ENCODE results near the gene CHSY1. TPM values are rescaled to one million over a fixed set of nuclear protein-coding genes. Genes with fewer than 3 reads are reported as not detected.
"Not testable (repeated sequence)": the region's sequence is repeated elsewhere in the genome, so short reads cannot be mapped to it uniquely, and the experiment has no call there.

The CHSY1 gene
- total RNA-seq, 1 donor from 2014 or later: 47.0 TPM

- DNase-seq (ENCODE audit: low spot score): peak; percentile 24
Observed at GRCh38 chr15:101244889-101245668, 6.8 kb downstream of the CHSY1 start.

- no peak for DNase-seq (ENCODE audit: low spot score)
Observed at GRCh38 chr15:101244036-101244781, 7.6 kb downstream of the CHSY1 start.

GRCh38 chr15:101243420-101243819, 8.4 kb downstream of the CHSY1 start:
- DNase-seq (ENCODE audit: low spot score): peak; percentile 27

GRCh38 chr15:101242999-101243336, 8.9 kb downstream of the CHSY1 start:
- no peak for DNase-seq (ENCODE audit: low spot score)

- DNase-seq (ENCODE audit: low spot score): no peak
Observed at GRCh38 chr15:101242160-101242998, 9.5 kb downstream of the CHSY1 start.

GRCh38 chr15:101240358-101240757, 11.5 kb downstream of the CHSY1 start:
- DNase-seq (ENCODE audit: low spot score): no peak

GRCh38 chr15:101239724-101240136, 12.1 kb downstream of the CHSY1 start:
- no peak for DNase-seq (ENCODE audit: low spot score)

GRCh38 chr15:101237251-101237650, 14.6 kb downstream of the CHSY1 start:
- no peak for DNase-seq (ENCODE audit: low spot score)

GRCh38 chr15:101233651-101234280, 18.1 kb downstream of the CHSY1 start:
- DNase-seq (ENCODE audit: low spot score): no peak

- DNase-seq (ENCODE audit: low spot score): no peak
Observed at GRCh38 chr15:101232677-101233076, 19.2 kb downstream of the CHSY1 start.

- DNase-seq (ENCODE audit: low spot score): no peak
Observed at GRCh38 chr15:101228313-101228712, 23.5 kb downstream of the CHSY1 start.

- no peak for DNase-seq (ENCODE audit: low spot score)
Observed at GRCh38 chr15:101225658-101226057, 26.2 kb downstream of the CHSY1 start.

GRCh38 chr15:101221902-101222301, 29.9 kb downstream of the CHSY1 start:
- DNase-seq (ENCODE audit: low spot score): no peak

- DNase-seq (ENCODE audit: low spot score): no peak
Observed at GRCh38 chr15:101220060-101220459, 31.8 kb downstream of the CHSY1 start.

GRCh38 chr15:101219441-101219840, 32.4 kb downstream of the CHSY1 start:
- no peak for DNase-seq (ENCODE audit: low spot score)

GRCh38 chr15:101217446-101217845, 34.4 kb downstream of the CHSY1 start:
- DNase-seq (ENCODE audit: low spot score): no peak

- DNase-seq (ENCODE audit: low spot score): no peak
Observed at GRCh38 chr15:101216100-101216499, 35.7 kb downstream of the CHSY1 start.

- DNase-seq (ENCODE audit: low spot score): no peak
Observed at GRCh38 chr15:101215681-101216080, 36.2 kb downstream of the CHSY1 start.

GRCh38 chr15:101214435-101215097, 37.3 kb downstream of the CHSY1 start:
- DNase-seq (ENCODE audit: low spot score): not testable (repeated sequence)

- DNase-seq (ENCODE audit: low spot score): no peak
Observed at GRCh38 chr15:101213570-101213969, 38.3 kb downstream of the CHSY1 start.

- DNase-seq (ENCODE audit: low spot score): no peak
Observed at GRCh38 chr15:101213147-101213546, 38.7 kb downstream of the CHSY1 start.

All from ureter (tissue), 1 donor.